ENCODE data around the gene CPT1A.

Gene CPT1A

DNA sequence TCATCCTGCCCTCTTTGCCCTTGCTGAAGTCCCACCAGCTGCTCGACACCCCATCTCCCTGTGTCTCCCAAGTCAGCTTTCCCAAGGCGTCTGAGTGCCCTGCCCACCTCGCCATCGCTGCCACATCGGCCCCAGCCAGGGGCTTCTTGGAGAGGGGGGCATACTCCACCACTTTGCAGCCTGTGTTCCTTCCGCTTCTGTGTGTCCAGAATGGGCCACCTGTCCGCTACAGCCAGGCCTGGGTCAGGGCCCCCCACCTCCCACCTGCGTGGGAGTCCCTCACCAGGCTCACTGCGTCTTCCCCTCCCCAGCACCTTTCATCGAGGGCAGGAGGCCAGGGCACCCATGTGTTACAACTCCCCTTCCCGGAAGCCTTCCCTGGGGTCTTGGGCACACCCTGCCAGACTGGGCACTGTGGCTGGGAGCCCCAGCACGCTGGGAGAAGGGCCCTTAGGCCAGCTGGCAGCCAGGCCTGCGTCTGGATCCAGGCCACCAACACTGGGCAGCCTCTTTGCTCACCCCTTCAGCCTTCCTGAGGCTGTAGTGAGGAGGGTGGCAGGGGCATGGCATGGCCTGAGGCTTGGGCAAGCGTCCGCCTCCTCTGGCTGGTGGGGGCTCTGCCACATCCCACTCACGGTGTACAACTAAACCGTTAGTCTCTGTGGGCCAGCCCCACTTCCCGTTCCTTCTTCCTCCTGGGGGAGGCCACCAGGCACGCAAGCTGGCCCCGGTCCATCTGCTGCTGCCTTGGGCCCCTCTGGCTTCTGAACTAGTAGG, 13.4 kb downstream of the CPT1A start:
- DNase-seq, result no peak

DNA sequence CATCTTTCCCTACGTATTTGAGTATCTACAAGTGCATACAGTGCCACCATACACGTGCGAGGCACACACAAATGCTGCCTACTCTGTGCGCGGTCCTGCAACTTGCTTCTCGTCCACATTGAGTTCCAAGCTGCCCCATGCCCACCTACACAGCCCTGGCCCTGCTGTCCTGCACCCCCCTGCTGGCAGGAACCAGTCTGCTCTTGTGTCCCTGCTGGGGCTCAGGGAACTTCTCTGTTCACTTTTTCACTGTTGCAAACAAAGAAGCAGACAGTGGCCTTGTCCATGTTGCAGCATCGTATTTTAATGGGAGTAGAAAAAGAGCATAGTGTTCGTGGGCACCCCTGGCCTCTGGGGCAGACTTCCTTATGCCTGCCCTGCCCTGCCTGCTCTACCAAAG, 14.0 kb downstream of the CPT1A start:
- DNase-seq, result no peak

DNA sequence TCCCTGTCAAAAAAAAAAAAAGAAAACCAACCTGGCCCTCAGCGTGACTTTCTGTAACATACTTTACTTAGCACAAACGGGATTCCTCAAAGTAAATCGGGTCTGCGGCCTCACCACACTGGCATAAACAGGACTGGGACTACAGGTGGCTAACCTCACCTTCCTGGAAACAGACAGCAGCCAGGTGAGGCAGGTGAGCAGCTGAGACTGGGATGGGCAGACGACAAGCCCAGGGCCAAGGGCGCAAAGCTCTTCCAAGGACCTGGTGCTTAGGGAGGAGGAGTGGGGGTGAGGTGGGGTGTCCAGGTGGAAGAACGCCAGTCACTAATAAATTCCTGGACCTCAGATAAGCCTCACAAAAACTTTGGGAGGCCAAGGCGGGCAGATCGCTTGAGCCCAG, 15.0 kb downstream of the CPT1A start:
- DNase-seq, result no peak

DNA sequence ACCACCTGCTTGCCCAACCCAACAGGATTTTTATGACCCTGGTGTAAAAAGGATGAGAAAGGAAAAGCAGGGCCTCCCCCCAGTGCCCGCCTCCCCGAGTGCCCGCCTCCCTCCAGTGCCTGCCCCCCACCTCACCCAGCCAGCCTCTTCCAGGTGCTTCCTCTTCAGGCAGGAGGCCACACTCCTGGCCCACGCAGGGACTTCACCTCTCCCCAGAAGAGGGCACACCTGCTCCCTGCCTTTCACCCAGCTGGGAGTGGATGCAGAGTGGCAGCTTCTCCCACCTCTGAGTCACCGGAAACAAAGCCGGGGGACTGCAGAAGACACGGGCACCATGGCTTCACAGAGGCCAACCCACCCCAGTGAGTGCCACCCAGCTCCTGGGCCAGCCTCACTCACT, 16.1 kb downstream of the CPT1A start:
- DNase-seq, result peak; percentile 47 to 67

DNA sequence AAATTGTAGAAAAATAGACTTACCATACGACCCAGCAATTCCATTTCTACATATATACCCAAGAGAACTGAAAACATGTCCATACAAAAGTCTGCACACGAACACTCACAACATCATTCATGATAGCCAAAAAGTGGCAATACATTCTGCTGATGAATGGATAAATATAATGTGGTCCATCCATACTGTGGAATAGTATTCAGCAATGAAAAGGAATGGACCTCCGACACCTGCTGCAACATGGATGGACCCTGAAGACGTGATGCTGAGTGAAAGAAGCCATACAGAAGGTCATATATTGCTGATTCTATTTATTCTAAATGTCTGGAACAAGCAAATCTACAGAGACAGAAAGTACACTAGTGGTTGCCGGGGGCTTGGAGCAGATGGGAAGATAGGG, 19.2 kb downstream of the CPT1A start:
- DNase-seq, result no peak

DNA sequence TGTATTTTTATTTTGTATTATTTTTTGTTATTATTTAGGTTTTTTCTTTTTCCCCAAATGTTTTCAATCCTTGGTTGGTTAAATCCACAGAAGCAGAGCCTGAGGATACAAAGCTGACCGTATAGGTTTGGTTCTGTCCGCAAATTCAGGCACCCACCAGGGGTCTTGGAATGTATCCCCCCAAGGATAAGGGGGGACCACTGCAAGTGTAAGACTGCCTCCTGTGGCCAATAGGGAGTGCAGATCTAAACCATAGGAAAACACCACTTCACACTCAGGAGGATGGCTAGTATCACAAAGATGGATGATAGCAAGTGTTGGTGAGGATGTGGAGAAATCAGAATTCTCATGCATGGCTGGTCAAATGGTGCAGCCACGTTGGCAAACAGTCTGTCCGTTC, 20.0 kb downstream of the CPT1A start:
- DNase-seq, result no peak

DNA sequence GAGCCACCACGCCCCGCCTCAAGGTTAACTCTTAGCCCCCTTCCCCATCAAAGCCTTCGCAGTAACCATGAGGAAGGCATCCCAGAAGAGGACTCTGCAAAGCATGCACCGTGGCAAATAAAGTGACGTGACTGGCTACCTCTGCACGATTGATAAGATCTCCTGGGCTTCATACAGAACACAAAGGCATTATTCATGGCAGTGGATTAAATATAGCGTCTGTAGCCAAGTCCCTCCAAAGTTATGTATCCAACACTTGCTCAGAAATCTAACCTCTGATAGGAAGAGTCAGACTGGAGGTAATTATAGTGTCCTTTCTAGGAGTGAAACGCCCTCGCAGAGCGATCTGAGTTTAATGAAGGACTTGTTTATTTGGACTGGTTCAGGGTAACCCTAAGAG, 22.4 kb downstream of the CPT1A start:
- DNase-seq, result no peak

DNA sequence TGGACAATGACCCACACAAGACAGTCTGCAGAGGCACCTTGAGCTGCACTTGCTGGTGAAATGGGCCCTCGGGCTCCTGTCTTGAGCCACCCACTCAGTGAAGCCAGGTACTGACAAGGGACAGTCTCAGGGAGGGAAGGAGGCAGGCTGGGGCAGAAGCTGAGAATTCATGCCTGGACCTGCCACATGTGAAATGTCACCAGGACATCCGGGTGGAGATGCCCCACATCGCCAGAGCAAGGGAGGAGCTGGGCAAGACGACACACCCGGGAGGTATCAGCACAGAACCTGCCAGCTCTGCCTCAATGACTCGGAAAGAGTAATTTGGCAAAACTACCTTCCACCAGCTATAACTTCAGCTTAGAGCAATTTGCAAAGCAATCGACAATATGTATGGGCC, 23.5 kb downstream of the CPT1A start:
- no peak for DNase-seq

DNA sequence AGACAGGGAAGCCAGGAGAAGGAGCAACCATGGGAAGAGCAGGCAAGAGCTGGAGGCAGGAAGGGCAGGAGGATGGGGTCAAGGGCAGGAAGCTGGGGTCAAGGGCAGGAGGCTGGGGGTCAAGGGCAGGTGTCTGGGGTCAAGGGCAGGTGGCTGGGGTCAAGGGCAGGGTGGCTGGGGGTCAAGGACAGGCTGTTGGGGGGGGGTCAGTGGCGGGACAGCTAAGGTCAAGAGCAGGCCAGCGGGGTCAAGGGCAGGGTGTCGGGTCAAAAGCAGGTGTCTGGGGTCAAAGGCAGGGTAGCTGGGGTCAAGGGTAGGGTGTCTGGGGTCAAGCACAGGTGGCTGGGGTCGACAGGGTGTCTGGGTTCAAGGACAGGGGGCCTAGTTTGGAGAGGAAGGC, 24.2 kb downstream of the CPT1A start:
- DNase-seq, result no peak

DNA sequence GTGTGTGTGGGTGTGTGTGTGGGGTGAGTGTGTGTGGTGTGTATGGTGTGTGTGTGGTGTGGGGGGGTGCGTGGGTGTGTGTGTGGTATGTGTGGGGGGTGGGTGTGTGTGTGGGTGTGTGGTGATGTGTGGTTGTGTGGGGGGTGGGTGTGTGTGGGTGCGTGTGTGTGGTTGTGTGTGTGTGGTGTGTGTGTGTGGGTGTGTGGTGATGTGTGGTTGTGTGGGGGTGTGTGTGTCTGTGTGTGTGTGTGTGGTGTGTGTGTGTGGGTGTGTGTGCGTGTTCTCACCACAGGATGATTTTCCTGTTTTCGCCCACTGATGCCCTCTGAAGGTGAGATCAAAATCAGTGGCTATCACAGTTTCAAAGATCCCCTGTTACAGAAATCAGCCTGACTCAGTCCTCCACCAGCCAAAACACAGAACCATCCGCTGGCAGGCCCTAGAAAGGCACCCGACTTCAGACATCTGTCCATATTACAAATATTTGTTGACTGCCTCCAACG, 24.7 kb downstream of the CPT1A start:
- DNase-seq, result peak in 1 of 2 experiments; percentile 65

DNA sequence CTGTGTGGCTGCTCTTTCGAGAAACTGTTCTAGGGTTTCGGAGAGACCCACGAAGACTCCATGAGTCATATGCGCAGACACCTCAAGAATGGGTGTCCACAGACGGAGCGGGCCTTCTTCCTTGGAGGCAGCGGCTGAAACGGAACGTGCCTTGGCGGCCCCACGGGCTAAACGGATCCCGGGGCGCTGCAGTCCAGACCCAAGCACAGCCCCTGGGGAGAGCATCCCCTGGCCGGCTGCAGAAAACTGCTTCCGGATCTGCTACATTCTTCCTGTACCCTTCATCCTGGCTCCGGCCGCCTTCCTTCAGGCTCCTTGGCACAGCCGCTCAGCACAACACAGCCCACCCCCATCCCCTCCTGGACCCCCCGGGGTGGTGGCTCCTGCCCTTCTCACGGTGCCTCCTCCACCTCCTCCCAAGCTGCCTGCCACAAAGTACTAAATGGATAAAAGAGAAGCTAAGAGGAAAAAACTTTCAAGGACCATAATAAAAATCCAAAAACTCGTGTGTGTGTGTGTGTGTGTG, 25.4 kb downstream of the CPT1A start:
- DNase-seq, result no peak

DNA sequence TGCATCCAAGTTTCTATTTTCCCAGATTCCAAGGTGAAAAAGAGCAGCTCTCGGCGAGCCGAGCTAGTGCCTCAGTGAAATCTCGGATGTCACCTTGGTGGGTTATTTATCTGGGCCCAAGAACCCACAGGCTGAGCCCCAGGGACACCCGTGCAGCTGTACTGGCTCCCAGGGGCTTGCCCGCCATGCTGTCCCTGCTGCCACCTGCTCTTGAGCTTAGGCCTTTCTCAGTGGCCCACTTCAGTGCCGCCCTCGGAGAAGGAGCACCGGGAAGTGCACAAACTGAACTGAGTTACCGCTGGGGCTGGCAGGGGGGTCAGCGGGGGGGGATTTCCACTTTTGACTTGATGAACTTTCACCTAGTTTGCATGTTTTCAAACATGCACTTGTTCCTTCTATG, 27.9 kb downstream of the CPT1A start:
- DNase-seq, result no peak

DNA sequence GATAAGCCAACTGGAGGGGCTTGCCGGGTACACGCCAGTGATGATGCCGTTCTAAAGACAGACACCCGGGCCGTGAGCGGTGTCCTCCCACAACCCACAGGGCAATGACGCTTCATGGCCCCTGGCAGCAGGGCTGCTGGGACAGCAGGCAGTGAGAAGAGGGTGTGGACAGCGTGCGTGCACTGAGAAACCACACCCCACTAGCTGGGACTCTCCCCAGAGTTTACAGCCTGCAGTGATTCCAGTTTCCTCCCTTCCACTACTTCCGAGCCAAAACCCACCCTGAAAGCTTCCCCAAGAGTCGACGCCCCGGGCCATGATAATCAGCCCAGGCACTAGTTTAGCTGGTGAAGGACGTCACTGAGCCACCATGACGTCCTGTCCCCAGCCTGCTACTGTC, 29.2 kb downstream of the CPT1A start:
- no peak for DNase-seq

DNA sequence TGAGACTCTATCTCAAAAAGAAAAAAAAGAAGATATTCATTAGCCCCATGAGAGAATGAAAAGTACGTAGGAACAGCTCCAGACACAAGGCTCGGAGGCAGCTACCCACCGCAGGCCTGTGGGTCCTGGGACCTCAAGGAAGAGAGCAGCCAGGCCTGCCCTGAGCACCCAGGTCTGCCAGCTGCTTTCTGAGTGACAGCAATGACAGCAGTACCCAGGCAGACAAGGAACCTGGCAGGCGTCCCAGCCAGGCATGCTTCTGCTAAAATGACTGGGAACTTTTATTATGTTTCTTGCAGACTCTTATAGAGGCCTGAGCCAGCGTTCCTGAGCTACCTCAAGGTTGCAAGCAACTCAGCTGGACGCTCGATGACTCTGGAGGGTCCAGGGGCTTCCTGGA, 31.6 kb downstream of the CPT1A start:
- no peak for DNase-seq

DNA sequence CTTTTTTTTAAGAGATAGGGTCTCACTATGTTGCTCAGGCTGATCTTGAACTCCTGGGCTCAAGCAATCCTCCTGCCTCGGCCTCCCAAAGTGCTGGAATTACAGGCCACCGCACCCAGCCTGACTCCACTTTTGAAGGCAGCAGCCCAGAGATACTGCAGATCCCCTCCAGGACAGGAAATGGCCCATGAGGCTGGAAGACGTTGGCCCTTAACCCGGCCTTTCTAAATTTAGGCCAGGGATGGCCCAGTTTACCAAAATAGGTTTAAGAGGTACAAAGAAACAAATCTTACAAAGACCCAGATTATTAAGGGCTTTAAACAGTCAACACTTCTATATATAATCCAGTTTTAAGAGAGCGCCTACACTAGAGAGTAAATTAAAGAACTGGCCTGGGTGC, 32.2 kb downstream of the CPT1A start:
- no peak for DNase-seq

DNA sequence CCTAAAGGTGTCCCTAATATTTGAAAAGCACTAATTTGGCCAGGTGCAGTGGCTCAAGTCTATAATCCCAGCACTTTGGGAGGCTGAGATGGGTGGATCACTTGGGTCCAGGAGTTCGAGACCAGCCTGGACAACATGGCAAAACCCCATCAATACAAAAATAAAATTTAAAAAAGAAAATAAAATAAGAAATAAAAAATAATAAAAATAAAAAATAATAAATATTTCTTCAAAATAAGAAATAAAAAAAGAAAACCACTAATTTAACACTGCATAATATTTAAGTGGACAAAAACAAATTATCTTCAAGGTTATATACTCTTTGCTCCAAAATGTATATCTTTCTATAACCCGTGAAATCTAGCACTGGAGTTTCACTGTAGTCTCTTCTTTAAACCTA, 32.9 kb downstream of the CPT1A start:
- no peak for DNase-seq

DNA sequence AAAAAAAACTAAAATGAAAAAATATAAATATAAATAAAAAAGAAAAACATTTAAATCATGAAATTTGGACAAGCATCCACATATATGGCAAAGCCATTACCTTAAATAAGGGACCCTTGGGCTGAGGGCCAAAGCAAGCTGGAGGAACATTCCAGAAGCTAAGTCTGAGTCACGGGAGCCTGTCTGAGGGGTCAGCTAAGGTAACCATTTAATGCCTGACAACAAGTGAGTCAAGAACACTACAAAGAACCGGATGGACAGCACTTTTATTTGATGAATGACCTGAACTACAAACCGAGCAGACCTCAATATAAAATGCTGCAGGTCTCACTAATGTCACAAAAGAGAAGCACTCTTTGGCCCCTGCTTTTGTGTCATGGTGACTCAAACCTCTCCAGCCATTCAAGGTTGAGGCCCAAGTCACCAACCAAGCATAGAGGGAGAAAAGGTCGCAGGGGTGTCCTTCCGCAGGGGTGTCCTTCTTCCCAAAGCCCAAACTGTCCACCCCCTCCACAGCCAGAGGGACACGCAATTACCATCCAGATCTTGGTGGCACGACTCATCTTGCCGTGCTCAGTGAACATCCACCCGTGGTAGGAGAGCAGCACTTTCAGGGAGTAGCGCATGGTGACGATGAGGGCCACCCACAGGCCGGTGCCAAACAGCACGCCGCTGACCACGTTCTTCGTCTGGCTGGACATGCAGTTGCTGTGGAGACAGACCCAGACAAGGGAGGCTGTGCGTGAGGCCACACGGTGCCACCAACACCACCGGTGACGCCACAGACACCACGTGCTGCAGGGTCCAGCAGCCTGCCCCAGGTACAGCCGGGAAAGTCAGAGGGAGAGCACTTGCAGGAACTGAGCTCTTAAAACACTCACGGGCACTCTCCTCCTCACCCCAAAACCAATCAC, 34.5 kb downstream of the CPT1A start:
- no peak for DNase-seq

DNA sequence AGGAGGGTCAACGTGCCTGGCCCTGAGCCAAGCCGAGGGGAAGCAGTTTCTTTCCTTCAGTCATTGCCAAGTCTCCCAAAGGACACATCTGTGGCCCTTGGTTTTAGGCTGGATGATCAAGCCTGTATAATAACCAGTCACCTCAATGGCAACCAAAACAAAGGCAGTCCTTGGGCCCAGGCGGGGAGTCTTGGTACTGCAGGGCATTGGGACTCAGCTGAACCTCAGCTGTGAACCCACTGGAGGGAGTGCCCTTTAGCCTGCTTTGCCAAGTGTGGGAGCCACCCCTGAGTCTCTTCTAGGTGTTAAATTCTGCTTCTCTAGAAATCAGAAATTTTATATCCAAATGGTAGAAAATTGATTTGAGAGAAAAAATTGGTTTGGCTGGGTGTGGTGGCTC, 36.9 kb downstream of the CPT1A start:
- DNase-seq, result no peak

DNA sequence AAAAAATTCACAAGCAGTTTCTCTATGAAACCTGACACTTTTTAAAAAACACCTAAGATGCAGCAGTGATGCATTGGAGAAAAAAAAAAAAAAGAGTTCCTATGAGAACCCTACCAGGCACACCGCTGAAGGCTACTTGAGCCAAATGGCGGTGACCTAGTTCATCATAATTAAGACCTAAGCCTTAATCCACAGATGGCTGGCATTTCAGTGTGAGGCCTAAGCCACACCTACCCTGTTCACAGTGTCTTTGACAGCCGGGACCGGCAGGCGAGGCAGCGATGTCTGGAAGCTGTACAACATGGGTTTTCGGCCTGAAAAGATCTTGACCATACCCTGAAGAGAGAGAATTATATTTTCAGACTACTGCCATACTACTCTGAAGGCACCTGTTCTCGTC, 38.0 kb downstream of the CPT1A start:
- DNase-seq, result no peak

DNA sequence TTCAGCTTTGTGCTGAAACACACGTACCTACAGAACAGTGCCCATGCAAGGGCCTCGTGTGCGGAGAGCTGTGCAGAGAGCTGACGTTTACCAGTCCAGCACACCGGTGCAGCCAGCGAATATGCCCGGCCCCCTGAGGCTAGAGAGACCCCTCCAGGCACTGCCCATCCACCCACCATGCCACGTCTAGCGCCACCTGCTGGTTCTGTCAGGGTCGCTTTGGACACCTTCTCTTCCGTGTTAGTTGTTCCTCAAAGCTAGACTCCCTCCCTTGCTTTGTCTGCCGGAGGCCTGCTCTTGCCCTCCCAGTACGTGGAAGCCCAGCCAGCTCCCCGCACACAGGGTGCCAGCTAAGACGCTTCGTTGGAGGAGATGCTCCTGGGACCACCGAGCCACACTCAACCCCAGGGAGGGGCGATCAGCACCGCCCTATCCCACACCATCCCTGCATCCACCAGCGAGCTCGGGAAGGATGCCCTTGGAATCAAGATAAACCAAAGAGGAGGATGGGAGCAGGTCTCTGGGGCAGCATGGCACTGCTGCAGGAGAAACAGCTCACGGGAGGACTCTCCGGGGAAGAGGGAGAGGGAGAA, 43.4 kb downstream of the CPT1A start:
- peak in 1 of 2 experiments; percentile 37 for DNase-seq

DNA sequence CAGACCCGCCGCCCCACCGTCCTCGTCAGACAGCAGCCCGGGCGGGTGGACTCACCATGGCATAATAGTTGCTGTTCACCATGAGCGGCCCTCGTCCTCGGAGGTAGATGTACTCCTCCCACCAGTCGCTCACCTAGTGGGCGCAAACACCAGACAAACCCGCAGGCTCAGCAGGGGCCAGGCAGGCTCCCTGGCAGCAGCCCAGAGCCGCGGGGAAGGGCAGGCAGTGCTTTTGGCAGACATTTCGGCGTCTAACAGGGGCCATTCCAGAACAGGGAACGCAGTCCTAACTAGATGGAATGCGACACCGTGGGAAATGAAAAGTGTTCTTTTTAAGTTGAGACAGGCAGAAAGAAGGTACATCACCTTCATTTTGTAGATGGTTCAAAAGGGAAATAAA, 44.9 kb downstream of the CPT1A start:
- DNase-seq, result no peak

DNA sequence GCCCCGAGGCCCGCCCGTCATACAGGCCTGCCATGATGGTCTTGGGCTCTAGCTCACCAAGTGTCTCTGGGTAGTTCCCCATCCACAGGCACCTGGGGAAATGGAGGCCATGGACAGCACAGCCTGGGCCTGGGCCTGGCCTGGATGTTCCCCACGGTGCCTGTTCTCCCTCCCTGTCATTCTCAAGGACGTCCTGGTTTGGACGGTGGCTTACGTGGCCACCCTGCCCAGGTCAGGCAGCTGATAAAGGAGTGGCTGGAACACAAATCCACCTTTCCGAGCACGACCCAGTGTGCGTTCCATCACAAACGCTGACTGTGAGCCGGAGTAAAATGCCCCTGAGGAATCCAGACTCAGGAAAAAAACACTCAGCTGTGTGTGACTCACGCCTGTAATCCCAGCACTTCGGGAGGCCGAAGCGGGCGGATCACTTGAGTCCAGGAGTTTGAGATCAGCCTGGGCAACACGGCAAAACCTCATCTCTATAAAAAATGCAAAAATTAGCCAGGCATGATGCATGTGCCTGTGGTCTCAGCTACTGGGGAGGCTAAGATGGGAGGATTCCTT, 49.2 kb downstream of the CPT1A start:
- DNase-seq, result no peak

DNA sequence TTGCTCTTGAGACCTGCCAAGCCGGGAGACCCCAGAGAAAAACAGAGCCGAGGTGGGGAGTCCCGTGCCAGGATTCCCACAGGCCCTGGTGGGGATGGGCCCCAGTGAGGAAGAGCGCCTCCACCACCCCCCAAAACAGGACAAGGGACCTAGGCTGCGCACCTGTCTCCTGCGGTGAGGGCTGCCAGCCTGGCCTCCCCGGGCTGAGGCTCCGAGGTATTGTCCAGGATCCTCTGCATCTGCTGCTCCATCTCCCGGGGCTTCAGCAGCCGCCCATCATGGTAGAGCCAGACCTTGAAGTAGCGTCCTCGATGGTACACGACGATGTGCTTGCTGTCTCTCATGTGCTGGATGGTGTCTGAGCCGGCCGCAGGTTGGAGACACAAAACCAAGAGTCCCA, 57.1 kb downstream of the CPT1A start:
- no peak for DNase-seq
